GM11168 (cell line): ENCODE measurements around the gene NDUFA13.

Experiments
- in situ Hi-C: fragments of 300-500 bp; cut with MboI; formaldehyde crosslinking; loops from one replicate; pipeline ENCODE4 v1.12.0; 2022; ENCODE audit warnings: low sequenced_read_pairs; ENCODE audit not compliant: unreplicated experiment

The NDUFA13 gene

DNA sequence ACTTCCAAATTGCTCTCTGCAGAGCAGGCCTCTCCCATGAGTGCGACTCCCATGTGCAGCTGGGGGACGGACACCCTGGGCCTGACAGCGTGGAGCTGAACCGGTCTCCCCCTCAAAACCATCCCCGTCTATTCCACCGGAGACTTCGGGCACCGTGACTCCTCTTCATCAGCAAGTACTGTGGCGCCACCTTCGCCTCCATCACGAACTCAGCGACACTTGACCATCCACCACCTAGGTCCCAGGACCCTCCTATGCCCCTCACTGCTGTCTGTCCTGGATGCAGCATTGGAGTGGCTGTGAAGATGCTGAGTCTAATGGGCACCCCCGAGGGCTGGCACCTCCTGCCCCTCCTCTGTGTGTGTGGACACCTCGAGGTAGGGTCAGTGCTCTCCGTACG is 42.6 kb downstream of the NDUFA13 start:
- in situ Hi-C loops: no loop called here

DNA sequence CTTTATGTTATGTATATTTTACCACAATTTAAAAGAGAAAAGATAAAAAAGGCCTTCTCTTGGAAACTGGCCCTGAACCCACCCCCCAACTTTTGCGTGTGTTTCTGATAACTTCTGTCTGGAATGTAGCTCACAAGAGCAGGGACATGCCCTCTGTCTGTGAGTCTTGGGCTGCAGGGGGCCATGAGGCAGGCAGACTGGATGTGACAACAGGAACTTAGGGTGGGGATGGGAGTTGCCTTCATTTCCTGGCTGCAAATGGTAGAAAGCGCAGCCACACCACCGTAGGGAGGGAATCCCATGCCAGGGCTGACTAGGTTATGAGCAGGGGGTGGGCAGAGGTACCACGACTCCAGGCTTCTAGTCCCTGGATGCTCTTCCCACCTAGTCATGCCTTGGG is 43.9 kb downstream of the NDUFA13 start:
- in situ Hi-C loops: no loop called here

DNA sequence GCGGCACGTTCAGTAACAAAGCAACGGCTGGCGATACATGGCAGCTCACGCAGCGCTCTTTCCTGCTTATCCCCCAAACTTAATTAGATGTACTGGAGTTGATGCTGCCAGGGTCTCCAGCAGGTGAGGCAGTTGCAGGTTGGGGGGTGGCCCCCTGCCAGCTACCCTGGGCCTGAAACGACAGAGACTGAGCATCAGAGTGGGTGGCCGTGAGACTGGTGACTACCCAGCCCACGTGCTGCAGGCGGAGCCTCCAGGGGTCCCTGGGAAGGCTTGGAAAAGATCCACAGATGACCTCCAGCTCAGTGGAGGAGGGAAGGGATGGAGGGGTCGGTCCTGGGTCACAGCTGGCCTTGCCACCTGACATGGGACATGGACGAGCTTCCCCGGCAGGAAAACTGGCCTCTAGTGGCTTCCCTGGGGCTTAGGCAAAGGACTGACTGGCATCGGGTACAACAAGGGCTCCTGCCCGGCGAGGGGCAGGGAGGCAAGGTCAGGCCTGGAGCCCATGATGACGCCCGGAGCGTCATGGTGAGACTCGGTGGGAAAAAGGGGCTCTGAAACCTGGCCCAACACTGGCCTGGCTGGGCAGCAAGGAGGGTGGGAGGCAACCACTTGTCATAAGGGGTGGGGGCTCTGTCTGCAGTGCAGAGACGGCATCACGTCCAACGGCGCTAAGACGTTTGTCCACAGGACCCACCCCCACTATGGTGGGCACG is 46.1 kb downstream of the NDUFA13 start:
- in situ Hi-C loops: no loop called here

DNA sequence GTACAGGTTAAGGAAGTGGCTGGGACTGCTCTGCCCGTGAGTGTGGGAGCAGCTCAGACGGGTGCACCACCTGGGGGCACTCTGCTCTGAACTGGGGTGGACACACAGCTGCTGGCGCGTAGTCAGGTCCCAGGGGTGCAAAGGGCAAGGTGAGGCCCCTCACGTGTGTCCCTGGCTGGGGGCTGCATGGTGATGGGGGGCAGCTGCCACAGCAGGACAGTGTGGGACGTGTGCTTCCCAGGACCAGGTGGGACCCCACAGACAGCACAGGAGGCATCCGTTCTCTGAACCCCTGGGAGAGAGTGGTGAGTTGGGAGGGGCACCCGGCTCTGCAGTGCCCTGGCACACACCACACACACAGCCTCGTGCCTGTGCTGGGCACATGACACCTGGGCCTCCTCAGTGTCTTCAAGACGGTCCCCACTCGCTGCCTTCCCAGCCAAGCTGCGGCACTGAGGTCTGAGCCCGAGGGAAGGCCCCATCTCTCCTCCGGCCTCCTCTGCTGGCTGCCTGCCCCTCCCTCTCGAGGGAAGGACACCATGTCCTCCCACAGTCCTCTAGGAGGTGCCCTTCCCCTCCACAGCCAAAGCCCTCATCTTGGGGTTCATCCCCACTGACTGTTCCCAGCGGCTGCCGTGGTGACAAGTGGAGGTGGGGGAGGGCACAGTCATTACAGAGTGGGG is 46.8 kb downstream of the NDUFA13 start:
- in situ Hi-C loops: no loop called here

DNA sequence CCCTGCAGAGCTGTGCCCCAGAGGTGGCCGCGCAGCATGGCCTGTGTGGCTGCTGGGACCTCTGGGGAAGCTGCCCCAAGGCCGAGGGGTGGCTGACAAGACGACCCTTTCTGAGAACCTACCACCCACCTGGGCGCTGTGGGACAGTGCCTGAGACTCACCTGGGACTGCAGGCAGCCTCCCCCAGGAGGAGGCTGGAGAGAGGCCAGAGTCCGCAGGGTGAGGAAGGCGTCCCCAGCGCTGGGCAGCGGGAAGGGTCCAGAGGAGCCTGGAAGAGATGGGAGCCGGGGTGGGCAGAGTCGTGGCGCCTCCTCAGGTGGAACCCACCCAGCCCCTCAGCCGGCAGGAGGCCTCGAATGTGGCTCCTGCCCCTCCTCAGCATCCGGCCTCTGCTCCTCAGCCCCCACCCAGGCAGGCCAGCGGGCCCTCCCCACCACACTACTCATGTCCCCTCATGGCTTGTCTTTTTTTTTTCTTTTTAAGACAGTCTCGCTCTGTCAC is 47.4 kb downstream of the NDUFA13 start:
- in situ Hi-C loops: no loop called here

DNA sequence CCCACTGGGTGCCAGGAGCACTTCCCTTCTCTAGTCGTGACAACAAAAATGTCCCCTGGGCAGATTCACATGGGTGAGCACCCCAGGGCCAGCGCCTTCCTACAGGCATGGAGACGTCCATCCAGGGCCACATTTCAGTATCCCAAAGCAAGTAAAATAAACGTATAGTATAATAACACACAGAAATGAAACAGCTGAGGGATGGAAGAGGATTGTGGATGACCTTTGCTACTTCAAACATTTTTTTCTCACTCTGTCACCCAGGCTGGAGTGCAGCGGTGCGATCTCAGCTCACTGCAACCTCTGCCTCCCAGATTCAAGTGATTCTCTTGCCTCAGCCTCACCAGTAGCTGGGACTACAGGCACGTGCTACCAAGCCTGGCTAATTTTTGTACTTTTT is 50.3 kb downstream of the NDUFA13 start:
- in situ Hi-C loops: no loop called here

DNA sequence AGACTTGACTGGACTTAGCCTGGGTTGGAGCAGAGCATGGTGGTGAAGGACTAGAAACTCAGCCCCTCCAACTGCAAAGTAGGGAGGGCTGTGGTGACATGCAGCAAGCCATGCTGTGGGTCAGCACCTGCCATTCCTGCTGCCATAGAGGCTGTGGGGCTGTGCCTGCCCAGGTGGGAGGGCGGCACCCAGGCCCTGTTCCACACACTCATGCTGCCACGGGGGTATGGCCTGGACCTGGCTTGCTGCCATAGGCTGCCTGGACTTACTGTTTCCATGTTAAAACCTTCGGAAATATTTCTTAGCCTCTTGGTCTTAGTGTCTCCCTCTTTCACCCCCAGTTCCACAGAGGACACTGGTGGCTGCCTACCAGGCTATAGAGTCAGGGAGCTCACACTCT is 51.4 kb downstream of the NDUFA13 start:
- in situ Hi-C loops: no loop called here

DNA sequence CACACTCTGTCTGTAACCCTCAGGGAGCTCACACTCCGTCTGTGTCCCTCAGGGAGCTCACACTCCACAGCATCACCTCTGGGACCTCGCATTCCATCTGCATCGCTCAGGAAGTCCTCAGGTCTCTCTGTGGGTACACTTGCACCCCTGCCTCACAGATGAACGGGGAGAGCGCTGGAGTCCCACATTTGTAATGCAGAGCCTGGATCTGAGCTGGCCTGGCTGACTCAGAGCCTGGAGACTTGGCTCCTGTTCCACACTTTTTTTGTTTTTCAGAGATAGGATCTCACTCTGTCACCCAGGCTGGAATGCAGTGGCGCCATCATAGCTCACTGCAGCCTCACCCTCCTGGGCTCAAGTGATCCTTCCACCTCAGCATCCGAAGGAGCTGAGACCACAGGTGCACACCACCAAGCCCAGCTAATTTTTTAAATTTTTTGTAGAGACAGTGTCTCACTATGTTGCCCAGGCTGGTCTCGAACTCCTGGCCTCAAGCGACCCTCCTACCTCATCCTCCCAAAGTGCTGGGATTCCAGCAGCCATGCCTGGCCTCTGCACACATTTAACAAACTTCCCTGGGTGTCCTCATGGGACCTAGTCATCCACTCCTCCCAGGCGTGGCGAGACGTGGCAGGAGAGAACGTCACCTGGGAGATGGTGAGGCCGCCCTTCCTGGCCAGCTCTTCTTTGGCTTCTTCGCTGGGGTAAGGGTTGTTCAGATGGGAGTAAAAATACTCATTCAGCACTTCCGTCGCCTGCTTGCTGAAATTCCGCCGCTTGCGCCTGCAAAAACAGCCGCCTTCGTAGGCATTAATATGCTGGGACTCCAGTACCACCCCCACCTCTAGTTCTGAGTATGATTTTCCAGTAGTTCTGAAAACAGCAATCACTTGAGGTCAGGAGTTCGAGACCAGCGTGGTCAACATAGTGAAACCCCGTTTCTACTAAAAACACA is 53.1 kb downstream of the NDUFA13 start:
- in situ Hi-C loops: no loop called here

DNA sequence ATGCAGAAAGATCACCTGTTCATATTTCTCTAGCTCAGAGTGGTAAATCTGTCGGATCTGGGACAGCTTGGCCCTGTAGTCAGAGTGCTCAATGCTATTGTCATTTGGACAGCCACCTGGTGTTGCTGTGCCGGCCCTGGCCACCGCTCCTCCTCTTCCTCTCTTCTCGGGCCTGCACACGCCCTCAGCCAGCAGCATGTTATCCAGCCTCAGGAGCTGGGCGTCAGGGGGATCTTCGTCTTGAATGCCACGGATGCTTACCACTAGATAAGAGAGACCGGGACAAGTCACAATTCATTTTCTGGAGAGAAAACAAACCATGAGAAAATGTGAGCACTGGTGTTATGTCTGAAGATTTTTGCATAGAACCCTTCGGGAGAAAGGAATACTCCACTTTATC is 54.5 kb downstream of the NDUFA13 start:
- in situ Hi-C loops: no loop called here

DNA sequence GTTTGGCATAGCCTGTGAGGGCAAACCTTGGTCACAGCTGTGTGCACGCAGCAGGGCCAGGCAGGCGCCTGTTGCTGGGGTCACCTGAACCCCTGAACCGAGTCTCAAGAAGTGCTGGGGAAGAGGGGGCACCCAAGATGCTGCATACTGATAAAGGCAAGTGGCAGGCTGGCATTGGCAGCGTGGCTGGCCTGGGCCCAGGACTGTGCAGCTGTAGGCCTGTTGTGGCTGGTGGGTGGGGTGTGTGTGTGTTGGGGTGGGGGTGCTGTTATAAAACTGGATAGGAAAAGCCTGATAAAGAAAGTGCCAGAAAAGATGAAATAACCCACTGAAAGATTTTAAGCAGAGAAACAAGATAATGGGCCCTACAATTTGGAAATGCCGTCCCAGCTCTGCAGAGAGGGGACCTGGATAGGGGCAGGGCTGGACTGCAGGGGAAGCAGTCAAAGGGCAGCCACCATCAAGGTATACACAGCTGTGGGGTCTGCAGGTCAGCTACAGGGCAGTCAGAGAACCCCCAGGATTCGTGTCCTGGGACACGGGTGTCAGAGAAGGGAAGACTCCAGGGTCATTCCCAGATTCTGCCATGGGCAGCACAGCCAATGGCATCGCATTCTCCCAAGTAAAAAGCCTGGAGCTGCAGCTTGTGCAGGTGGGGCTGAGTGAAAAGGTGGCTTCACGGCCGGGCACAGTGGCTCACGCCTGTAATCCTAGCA is 55.2 kb downstream of the NDUFA13 start:
- in situ Hi-C loops: no loop called here

DNA sequence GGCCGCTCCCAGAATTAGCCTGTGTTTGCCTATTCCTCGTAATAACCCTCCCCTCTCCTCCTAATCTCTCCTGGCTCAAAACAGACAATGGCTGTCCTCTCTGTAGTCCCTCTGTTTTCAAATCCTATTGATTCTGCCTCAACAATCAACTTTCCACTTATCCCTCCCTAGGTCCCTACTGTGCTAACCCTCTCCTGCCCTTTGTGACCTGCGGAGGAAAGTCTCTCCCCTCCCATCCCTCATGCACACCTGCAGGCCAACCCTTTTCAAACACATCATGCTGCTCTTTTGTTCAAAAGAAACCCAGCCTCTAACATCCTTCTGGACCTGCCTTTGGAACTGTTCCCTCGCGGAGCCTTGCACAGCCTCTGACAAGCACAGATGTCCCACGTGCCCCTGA is 59.4 kb downstream of the NDUFA13 start:
- in situ Hi-C loops: no loop called here
